HCT116 (cell line): Measurements from ENCODE around the gene KCTD1. TPM values are rescaled to one million over a fixed set of nuclear protein-coding genes. Genes with fewer than 3 reads are reported as not detected.

ENCODE experiments used
- ATAC-seq: fragments of 200-7000 bp; cut with Tn5 transposase; 2 replicates; pipeline ENCODE4 v1.9.1; 2020; ENCODE audit warnings: mild to moderate bottlenecking, moderate library complexity
- BruUV-seq: library from RNA; stranded (reverse); fragments of 400-500 nt; replicated peaks from 2 replicates; lab custom pipeline; 2021; lab: Mats Ljungman, UMichigan
- CTCF ChIA-PET: fragments of 300-600 bp; sonication (Branson Sonifier 250); formaldehyde crosslinking; loops from one replicate; lab custom pipeline; 2021; ENCODE audit warnings: antibody characterized with exemption; lab: Charles Lee
- POLR2A ChIA-PET: fragments of 300-600, 350-600 bp; sonication (Branson Sonifier 250); formaldehyde crosslinking; loops from one replicate; lab custom pipeline; 2021; ENCODE audit warnings: antibody characterized with exemption; lab: Charles Lee
- RAD21 ChIA-PET, 2 experiments: fragments of 300-600 bp; sonication (Branson Sonifier 250); formaldehyde crosslinking; loops; one replicate each; lab custom pipeline; 2023; ENCODE audit warnings: low total read pairs in 2 of 2; ENCODE audit not compliant: uncharacterized antibody in 2 of 2, unreplicated experiment in 2 of 2, low non-redundant PET in 1 of 2; lab: Charles Lee
- DNase-seq: peaks from one replicate; pipeline ENCODE4 v3.0.0-alpha.2; 2010; ENCODE audit warnings: low read depth, low spot score
- H2AFZ ChIP-seq: fragments of 200-600 bp; shearing (Covaris generic), sonication (generic); 2 replicates; pipeline ENCODE4 v1.6.1; 2017; ENCODE audit warnings: low read depth, mixed run types, mixed read lengths, antibody characterized with exemption, low read length; ENCODE audit not compliant: poor library complexity, severe bottlenecking
- H3K27ac ChIP-seq: 2 replicates; pipeline ENCODE4 v1.5.1; 2012; ENCODE audit warnings: low read depth, low read length
- H3K27me3 ChIP-seq: fragments of 200-600 bp; sonication (generic); 2 replicates; pipeline ENCODE4 v1.6.1; 2016; ENCODE audit warnings: mixed run types, low read length, mixed read lengths; ENCODE audit not compliant: insufficient read depth
- H3K36me3 ChIP-seq, 2 experiments: fragments of 200-500 bp in 1 of 2; fragments of 200-600 bp in 1 of 2; sonication (Bioruptor generic) in 1 of 2; sonication (generic) in 1 of 2; 2 replicates each; pipeline versions ENCODE4 v1.5.1 to v1.6.1; 2014 to 2016; ENCODE audit warnings: low read length in 2 of 2, inconsistent platforms in 1 of 2, mixed read lengths in 1 of 2, mixed run types in 1 of 2; ENCODE audit not compliant: insufficient read depth in 2 of 2, control insufficient read depth in 1 of 2
- H3K4me1 ChIP-seq, 2 experiments: fragments of 200-600 bp in 1 of 2; sonication (generic) in 1 of 2; 2 replicates each; pipeline versions ENCODE4 v1.5.1 to v1.6.1; 2012 to 2017; ENCODE audit warnings: low read length in 2 of 2, inconsistent platforms in 1 of 2, mild to moderate bottlenecking in 1 of 2, mixed read lengths in 1 of 2, mixed run types in 1 of 2, moderate library complexity in 1 of 2; ENCODE audit not compliant: insufficient read depth in 2 of 2, control insufficient read depth in 1 of 2
- H3K4me2 ChIP-seq: fragments of 200-600 bp; sonication (generic); 2 replicates; pipeline ENCODE4 v1.6.1; 2017; ENCODE audit warnings: mixed run types, low read length, mixed read lengths
- H3K4me3 ChIP-seq, 2 experiments: fragments of 200-600 bp in 1 of 2; sonication (generic) in 1 of 2; replicated peaks in 1 of 2; 2 replicates each; pipeline ENCODE4 v1.5.1; 2011 to 2016; ENCODE audit warnings: low read length in 2 of 2, control low read depth in 1 of 2, low read depth in 1 of 2, mild to moderate bottlenecking in 1 of 2, mixed read lengths in 1 of 2, mixed run types in 1 of 2
- H3K79me2 ChIP-seq: fragments of 200-600 bp; sonication (generic); 2 replicates; pipeline ENCODE4 v1.6.1; 2017; ENCODE audit warnings: mild to moderate bottlenecking, mixed run types, low read length, moderate library complexity, mixed read lengths; ENCODE audit not compliant: insufficient read depth
- H3K9ac ChIP-seq: fragments of 200-600 bp; sonication (generic); 2 replicates; pipeline ENCODE4 v1.6.1; 2016; ENCODE audit warnings: low read length, mixed read lengths
- H3K9me2 ChIP-seq: fragments of 200-600 bp; sonication (generic), shearing (Covaris generic); 2 replicates; pipeline ENCODE4 v1.6.1; 2017; ENCODE audit warnings: mixed run types, mild to moderate bottlenecking, moderate library complexity; ENCODE audit not compliant: insufficient read depth
- H3K9me3 ChIP-seq, 2 experiments: fragments of 200-500 bp in 1 of 2; fragments of 200-600 bp in 1 of 2; sonication (Bioruptor generic) in 1 of 2; sonication (generic) in 1 of 2; 2 replicates each; pipeline ENCODE4 v1.6.1; 2014 to 2017; ENCODE audit warnings: low read length in 2 of 2, mixed read lengths in 2 of 2, inconsistent platforms in 1 of 2, low read depth in 1 of 2, mild to moderate bottlenecking in 1 of 2, mixed run types in 1 of 2, moderate library complexity in 1 of 2; ENCODE audit not compliant: control insufficient read depth in 1 of 2, insufficient read depth in 1 of 2
- H4K20me1 ChIP-seq: fragments of 200-600 bp; sonication (generic), shearing (Covaris generic); 2 replicates; pipeline ENCODE4 v1.6.1; 2017; ENCODE audit warnings: mixed run types, mild to moderate bottlenecking, moderate library complexity; ENCODE audit not compliant: insufficient read depth
- CBX3 ChIP-seq: IDR thresholded peaks from 2 replicates; pipeline ENCODE4 v1.6.1; 2012; ENCODE audit warnings: low read depth
- CEBPB ChIP-seq: IDR thresholded peaks from 2 replicates; pipeline ENCODE4 v1.6.1; 2012; ENCODE audit warnings: low read depth
- ELF1 ChIP-seq: IDR thresholded peaks from 2 replicates; pipeline ENCODE4 v1.6.1; 2012; ENCODE audit warnings: low read depth, borderline replicate concordance
- EZH2 ChIP-seq: fragments of 200-600 bp; sonication (generic); IDR thresholded peaks from 2 replicates; pipeline ENCODE4 v1.6.1; 2017; ENCODE audit warnings: antibody characterized with exemption, mixed run types
- FOSL1 ChIP-seq: IDR thresholded peaks from 2 replicates; pipeline ENCODE4 v1.6.1; 2012; ENCODE audit warnings: low read depth
- POLR2AphosphoS5 ChIP-seq: IDR thresholded peaks from 2 replicates; pipeline ENCODE4 v1.6.1; 2011; ENCODE audit warnings: mild to moderate bottlenecking, low read depth, low read length, moderate library complexity
- SIN3A ChIP-seq: IDR thresholded peaks from 2 replicates; pipeline ENCODE4 v1.6.1; 2012; ENCODE audit warnings: low read depth
- SP1 ChIP-seq: IDR thresholded peaks from 2 replicates; pipeline ENCODE4 v1.6.1; 2012; ENCODE audit warnings: low read depth
- SRF ChIP-seq: IDR thresholded peaks from 2 replicates; pipeline ENCODE4 v1.6.1; 2012; ENCODE audit warnings: low read depth
- TCF7L2 ChIP-seq: IDR thresholded peaks from 2 replicates; pipeline ENCODE4 v1.7.0; 2011; ENCODE audit warnings: borderline replicate concordance, inconsistent platforms; ENCODE audit not compliant: insufficient read depth, insufficient read length; ENCODE audit errors: extremely low read depth
- intact Hi-C: fragments of 100-400 bp; cut with micrococcal nuclease; formaldehyde crosslinking; loops from 2 replicates; pipeline ENCODE4 v1.10.0; 2022
- total RNA-seq: library from RNA; stranded (reverse); gene quantifications from one replicate; pipeline ENCODE4 v1.2.1, GENCODE V29; 2021; ENCODE audit not compliant: unreplicated experiment
- TF ChIP-seq, protein P1 (sequence below), 3 experiments: fragments of 200-600 bp in 1 of 3; sonication (generic) in 1 of 3; IDR thresholded peaks in 2 of 3; conservative IDR thresholded peaks in 1 of 3; 2 replicates each; pipeline ENCODE4 v1.5.1; 2012 to 2017; ENCODE audit warnings: low read depth in 2 of 3, low read length in 2 of 3, antibody characterized with exemption in 1 of 3, borderline replicate concordance in 1 of 3, control low read depth in 1 of 3, mild to moderate bottlenecking in 1 of 3, mixed read lengths in 1 of 3, mixed run types in 1 of 3, moderate library complexity in 1 of 3; ENCODE audit not compliant: insufficient read depth in 1 of 3
- TF ChIP-seq, protein P2 (sequence below): IDR thresholded peaks from 2 replicates; pipeline ENCODE4 v1.6.1; 2011; ENCODE audit warnings: mild to moderate bottlenecking, low read length, moderate library complexity; ENCODE audit not compliant: insufficient replicate concordance; ENCODE audit errors: extremely low read depth
- TF ChIP-seq, protein P3 (sequence below): IDR thresholded peaks from 2 replicates; pipeline ENCODE4 v1.6.1; 2012

Gene KCTD1
- total RNA-seq, 1 experiment from 2014 or later = 16.8 TPM

DNA sequence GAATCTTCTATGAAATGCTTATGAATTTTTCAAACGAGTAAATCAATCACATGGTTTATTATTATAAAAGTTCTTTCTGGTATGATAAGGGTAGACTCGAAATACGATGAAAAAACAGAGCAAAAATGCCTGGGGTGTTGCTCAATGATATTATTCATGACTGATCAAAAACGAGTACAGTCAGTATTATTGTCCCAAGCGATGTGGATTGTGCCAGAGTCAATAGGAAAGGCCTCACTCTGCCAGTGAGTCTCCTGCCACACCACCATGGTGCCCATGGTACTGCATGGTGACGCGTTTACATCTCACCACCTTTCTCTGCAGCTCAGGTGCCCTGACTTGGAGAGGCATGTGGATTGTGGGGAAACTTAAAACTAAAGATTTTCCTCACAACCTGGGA is 58.5 kb downstream of the KCTD1 start:
- Histone ChIP-seq H2AFZ (no peak overlapping the region), H3K9me2 (0 out of 2 replicates have a peak, but pooled peaks cover 2% of the 10 kb centered on the region), H3K79me2 (no peaks in the 10 kb centered on the region), H3K4me3 (no peak overlapping the region), H4K20me1 (no peaks in the 10 kb centered on the region), H3K9me3 (no peaks in the 10 kb centered on the region), H3K36me3 (no peaks in the 10 kb centered on the region), H3K9ac (no peak overlapping the region), H3K27me3 (no peaks in the 10 kb centered on the region), H3K4me2 (no peak overlapping the region), H3K4me1 (peaks cover 24 to 50% of the 10 kb centered on the region in 2 experiments), H3K27ac (no peak overlapping the region)
- TF ChIP-seq TCF7L2 = no peak
- no peak for TF ChIP-seq CEBPB
- TF ChIP-seq SP1 = no peak
- TF ChIP-seq FOSL1 = no peak
- TF ChIP-seq CBX3 = no peak
- no peak for TF ChIP-seq SRF
- TF ChIP-seq EZH2 = no peak
- no peak for TF ChIP-seq ELF1
- TF ChIP-seq SIN3A = no peak
- TF ChIP-seq POLR2AphosphoS5 = no peak
- TF ChIP-seq, protein P1, sequence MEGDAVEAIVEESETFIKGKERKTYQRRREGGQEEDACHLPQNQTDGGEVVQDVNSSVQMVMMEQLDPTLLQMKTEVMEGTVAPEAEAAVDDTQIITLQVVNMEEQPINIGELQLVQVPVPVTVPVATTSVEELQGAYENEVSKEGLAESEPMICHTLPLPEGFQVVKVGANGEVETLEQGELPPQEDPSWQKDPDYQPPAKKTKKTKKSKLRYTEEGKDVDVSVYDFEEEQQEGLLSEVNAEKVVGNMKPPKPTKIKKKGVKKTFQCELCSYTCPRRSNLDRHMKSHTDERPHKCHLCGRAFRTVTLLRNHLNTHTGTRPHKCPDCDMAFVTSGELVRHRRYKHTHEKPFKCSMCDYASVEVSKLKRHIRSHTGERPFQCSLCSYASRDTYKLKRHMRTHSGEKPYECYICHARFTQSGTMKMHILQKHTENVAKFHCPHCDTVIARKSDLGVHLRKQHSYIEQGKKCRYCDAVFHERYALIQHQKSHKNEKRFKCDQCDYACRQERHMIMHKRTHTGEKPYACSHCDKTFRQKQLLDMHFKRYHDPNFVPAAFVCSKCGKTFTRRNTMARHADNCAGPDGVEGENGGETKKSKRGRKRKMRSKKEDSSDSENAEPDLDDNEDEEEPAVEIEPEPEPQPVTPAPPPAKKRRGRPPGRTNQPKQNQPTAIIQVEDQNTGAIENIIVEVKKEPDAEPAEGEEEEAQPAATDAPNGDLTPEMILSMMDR (IDR thresholded peaks at IDR 0.05 in 2 of 3, conservative IDR thresholded peaks at IDR 0.05 in 1 of 3; ENCODE audit: borderline replicate concordance in 1 of 3, insufficient read depth in 1 of 3, low read depth in 2 of 3, low read length in 2 of 3) = no peak
- TF ChIP-seq, protein P2, sequence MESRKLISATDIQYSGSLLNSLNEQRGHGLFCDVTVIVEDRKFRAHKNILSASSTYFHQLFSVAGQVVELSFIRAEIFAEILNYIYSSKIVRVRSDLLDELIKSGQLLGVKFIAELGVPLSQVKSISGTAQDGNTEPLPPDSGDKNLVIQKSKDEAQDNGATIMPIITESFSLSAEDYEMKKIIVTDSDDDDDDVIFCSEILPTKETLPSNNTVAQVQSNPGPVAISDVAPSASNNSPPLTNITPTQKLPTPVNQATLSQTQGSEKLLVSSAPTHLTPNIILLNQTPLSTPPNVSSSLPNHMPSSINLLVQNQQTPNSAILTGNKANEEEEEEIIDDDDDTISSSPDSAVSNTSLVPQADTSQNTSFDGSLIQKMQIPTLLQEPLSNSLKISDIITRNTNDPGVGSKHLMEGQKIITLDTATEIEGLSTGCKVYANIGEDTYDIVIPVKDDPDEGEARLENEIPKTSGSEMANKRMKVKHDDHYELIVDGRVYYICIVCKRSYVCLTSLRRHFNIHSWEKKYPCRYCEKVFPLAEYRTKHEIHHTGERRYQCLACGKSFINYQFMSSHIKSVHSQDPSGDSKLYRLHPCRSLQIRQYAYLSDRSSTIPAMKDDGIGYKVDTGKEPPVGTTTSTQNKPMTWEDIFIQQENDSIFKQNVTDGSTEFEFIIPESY = no peak
- TF ChIP-seq, protein P3, sequence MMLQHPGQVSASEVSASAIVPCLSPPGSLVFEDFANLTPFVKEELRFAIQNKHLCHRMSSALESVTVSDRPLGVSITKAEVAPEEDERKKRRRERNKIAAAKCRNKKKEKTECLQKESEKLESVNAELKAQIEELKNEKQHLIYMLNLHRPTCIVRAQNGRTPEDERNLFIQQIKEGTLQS = no peak
- intact Hi-C loops = no loop called here
- ChIA-PET CTCF (no interaction called here), POLR2A (no interaction called here), RAD21 (no interaction called here)
- no peak for ATAC-seq
- no peak for DNase-seq
- no TSS peak for BruUV-seq
